HL-60/S4 treated with phorbol 12-myristate 13-acetate at 8.2 ng/mL for 4 days and 3 days (cell line): ENCODE results near the gene DGKH.
"Not testable (repeated sequence)": the region's sequence is repeated elsewhere in the genome, so short reads cannot be mapped to it uniquely, and the experiment has no call there.

Experiments used
- in situ Hi-C: fragments of 300-500 bp; cut with MboI; formaldehyde crosslinking; loops from 2 replicates; pipeline ENCODE4 v1.15.0; 2022; ENCODE audit warnings: low sequenced_read_pairs

DGKH gene

DNA sequence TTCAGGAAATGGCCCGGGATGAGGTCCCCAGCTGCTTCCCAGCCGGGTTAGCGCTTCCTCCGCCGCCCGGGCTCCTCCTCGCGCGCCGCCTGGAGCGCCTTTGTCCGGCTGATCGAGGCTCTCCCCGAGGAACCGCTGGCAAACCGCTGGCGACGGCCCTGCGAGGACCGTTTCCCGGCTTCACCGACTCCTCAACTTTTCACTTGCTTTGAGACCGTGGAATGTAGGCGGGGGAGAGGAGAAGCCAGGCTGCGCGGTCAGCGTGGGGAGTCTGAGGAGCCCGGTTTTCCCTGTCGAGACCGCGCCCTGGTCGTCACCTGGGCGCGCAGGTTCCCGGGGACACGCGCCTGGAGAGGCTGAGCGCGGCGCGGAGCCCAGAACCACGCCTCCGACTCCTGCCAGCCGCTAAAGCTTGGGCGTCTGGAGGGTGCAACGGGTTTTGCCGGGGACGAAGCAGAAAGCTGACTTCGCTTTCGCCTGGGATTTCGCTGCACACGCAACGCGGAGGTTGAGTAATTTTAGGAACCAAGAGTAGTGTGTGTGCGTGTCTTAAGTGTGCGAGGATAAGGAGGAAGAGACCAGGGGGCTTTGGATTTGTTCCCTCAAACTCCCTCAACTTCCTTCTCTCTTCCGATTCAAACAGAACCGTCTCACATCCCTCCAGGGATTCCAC, 7.3 kb upstream of the DGKH start:
- in situ Hi-C loops = no loop called here

DNA sequence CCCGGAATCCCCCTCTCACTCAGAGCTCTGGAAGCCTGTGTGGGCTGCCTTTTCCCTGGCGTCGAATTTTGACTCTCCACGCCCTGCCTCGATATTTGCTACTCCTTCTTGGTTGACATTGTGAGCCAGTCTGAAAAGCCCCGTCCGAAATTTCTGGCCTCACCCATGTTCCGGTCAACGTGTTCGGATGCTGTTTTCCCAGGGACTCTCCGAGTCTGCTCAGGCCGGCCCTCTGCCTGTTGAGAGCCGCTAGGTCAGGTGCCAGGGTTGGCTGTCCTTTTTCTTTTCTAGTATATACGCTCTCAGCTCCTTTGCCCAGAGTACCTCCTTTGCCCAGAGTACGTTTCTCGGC, 6.8 kb upstream of the DGKH start:
- in situ Hi-C loops = no loop called here

DNA sequence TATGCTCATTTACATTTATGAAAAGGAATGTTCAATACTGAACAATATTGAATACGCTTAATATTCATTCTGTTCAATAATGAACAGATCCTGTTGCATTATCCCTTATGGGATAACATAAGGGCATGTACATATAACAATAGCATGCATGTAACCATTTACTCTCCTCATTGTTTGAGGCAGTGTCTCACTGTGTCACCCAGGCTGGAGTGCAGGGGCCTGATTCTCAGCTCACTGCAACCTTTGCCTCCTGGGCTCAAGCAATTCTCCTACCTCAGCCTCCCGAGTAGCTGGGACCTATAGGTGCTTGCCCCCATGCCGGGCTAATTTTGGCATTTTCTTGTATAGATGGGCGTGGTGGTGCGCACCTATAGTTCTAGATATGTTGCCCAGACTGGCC, 4.8 kb upstream of the DGKH start:
- in situ Hi-C loops = no loop called here

DNA sequence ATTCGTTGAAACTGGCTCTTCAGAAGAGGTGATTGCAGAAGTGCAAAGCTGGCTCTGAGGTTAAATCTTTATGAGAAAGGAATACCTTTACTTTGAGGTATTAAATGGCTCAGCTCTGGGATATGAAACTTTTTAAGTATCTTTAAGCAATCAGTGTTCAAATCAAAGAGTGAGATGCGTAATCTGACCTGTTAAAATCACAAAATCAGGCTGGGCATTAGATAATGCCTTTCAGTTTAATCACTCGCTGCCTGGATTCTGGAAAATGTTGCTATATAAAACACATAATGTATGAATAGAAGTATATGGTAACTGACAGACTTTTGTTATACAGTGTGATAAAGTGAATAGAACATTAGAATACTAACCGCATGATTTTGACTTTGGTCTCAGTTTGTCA, 2.0 kb upstream of the DGKH start:
- in situ Hi-C loops = no loop called here

DNA sequence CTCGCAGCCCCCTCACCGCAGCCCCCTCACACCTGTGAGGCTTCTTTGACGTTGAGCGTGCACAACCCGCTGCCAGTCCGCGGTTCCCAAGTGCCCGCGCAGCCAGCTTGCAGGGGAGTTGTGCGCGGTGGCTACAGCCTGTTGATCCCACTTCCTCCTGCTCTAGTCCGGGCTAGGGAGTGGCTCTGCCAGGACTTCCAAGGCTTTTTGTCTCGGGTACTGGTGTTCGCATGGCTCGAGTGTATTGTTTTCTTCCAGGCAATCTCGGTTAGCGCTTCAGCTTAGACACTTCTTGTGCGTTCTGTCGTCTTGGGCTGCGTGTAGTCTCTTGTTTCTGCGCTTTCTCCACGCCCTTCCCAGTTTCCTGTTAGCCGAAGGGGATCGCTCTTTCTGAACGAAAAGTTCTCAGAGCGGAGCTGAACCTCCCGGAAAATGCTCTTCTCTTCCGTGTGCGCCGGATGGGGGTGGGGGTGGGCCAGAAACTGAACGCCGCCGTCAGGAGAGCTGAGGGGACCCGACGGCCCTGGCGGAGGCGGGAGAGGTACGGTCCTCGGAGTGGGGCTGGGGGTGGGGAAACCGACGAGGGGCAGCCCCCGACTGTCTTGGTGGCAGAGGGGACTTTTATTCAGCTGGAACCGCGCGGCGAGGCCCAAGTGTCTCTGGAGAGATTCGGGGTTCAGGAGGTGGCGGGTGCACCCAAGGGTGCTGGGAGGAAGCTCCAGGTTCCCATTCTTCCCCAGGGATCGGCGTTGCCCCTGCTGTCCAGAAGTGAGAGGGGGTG, 697 bp upstream of the DGKH start:
- in situ Hi-C loops = no loop called here

DNA sequence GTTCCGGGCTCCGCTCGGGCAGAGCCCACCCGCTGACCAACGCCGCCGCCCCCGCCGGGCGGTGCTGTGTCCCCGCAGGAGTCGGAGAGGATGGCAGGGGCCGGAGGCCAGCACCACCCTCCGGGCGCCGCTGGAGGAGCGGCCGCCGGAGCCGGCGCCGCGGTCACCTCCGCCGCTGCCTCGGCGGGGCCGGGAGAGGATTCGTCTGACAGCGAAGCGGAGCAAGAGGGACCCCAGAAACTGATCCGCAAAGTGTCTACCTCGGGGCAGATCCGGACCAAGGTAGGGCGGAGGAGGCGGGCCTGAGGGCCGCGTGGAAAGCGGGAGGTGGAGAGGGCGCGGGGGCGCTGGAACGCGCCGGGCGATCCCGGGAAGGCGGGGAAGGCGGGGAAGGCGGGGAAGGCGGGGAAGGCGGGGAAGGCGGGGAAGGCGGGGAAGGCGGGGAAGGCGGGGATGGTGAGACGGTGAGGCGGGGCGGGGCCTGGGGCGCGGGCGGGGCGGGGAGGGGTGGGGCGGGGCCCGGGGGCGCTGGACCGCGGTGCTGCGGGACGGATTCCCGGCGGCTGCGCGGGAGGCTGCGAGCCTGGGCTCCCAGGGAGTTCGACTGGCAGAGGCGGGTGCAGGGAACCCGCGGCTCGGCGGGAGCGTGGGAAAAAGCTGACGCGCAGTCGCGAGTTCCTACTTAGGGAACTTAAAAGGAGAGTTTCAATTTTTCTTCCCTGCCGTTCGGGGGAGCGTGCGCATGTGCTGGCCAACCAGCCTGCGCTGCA, 421 bp downstream of the DGKH start:
- in situ Hi-C loops = no loop called here

DNA sequence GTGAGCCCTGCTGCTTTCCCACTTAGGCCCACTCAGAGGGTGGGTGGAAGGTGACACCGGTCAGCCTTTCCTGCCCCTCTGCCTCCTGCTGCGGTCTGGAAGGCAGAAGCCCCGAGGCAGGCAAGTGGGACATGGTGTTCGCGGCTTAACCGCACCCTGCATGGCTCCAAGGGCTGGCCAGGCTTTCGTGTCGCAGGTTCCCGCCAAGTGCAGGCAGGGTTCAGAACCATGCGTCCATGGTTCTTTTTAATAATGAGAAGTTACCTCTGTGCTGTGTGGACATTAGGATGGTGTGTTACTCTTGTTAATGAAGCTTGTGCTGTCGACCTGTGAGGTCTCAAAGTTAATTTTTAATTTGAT, 986 bp downstream of the DGKH start:
- in situ Hi-C loops = no loop called here

DNA sequence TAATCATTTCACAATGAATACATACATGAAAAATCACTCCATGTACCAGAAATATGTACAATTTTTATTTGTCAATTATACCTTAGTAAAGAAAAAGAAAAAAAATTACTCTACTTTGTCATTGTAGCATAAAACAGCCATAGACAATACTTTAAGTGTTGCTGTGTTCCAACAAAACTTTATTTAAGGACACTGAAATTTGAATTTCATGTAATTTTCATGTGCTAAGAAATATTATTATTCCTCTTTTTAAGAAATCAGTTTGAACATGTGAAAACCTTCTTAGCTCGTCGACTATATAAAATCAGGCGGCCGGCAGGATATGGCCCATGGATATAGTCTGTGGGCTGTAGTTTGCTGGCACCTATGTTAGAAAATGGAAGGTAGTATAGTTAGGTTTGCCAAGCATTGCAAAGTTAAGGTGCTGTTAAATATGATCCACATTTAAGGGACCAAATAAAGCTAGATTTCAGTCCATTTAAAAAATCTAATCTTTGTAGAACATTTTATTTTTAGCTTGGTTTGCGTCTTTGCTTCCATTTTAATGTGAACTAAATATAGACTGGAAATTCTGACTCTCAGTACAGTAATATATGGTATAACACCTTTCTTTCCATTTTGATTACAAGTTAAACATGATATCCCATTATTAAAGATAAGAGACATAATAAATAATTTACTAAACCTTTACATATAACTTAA, 6.5 kb downstream of the DGKH start:
- in situ Hi-C loops = no loop called here

DNA sequence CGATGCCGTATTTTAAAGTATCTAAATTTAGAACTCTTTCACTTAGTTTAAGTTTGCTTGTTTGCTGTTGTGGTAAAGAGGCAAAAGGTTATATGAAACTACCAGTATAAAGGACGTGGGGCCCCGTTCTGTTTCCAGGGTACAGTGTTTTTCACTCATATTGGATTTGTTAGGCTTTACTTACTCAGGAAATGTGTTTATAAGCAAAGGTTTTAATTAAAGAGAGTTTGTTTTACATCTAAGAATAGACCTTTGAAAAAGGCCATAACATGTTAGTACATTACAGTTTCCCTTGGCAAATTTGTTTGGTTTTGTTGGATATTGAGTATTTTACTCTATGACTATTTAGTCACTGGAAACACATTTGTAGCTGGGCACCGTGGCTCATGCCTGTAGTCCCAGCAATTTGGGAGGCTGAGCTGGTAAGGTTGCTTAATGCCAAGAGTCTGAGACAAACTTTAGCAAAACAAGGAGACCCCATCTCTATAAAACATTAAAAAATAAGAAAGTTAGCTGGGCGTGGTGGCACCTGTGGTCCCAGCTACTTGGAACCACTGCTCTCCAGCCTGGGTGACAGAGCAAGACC, 7.1 kb downstream of the DGKH start:
- in situ Hi-C loops = no loop called here

DNA sequence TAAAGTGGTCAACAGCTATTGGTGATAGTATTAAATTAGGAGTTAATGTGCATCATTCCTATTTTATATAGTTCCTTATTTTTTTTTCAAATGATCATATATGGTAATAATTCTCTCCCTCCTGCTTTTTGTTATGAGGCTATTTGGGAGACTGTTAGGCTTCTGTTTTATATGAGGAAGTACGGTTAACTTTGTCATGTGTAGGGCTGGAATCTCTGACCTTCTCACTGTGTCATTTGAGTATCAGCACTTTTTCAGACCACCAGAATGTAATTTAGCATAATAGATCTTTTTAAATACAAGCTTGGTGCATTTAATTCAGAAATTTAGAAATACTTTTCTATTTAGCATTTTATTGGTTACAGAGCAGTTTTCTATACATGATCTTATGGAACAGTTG, 7.7 kb downstream of the DGKH start:
- in situ Hi-C loops = no loop called here

DNA sequence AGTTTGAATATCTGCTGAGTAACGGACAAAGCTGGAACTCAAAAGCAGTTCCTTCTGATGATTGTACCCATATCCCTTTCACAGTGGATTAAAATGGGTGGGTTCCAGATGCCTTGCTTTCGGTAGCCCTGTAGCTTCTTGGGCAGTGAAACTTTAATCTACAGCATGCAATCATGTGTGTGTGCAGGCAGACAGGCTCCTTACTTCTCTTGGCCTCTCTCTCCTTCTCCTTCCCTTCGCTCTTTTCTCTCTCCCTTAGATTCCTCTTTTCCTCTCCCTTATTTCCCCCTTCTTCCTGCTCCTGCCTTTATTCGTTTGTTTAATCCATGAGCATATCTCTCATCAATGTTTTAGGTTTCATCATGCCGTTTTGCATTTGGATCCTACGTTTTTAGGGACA, 8.1 kb downstream of the DGKH start:
- in situ Hi-C loops = no loop called here

DNA sequence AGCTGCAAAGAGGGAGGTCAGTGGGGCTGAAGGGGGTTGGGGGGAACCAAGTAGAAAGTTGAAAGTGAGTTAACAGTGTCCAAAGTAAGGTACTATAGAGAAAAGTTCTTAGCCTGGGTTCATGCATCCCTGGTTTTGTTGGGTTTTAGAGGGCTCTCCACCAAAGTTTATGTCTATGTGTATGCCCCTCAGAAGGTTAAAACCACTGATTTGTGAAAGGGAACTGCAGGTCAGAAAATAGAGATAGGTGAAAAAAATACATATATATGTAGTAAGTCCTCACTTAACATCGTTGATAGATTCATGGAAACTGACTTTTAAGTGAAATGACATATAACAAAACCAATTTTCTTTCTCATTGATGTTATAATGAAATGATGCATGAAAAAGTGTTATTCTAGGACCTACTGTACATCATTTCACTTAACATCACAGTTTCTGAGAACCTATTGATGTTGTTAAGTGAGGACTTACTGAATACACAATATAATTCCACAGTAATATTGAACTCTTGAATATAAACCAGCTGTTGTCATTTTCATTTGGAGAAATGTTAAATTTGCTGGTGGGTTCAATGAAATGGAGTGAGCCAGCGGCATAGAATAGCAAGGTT, 9.6 kb downstream of the DGKH start:
- in situ Hi-C loops = no loop called here

DNA sequence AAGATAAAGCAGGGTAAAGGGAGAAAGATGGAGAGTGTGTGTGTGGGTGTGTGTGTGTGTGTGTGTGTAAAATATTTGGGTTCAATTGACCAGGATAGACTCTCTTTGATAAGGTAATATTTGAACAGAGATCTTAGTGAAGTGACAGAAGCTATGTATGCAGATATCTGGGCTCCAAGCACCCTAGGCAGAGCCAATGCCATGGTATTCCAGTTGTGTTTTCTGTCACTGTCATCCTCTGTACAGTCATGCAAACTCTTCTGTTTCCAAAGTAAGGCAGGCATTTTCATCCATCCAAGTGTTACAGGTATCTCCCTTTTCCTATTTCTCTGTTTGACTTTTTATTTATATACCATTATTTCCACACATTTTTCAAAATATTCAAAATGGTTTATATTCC, 13.5 kb downstream of the DGKH start:
- in situ Hi-C loops = no loop called here

DNA sequence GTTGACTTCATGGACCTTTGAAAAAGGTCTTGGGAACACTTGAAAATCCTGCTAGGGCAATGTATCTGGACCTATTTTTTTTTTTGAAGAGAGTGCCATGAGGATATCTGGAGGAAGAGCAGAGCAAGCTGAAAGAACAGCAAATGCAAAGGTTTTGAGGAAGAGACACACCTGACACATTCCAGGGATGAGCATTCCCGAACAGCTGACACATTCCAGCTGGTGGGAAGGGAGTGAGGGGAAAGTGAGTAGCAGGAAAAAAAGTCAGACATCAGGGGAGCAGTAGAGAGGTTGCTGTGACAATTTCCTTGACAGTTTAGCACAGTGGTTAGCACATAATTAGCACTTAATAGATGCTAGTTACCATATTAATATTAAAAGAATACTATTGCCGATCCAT, 14.7 kb downstream of the DGKH start:
- in situ Hi-C loops = no loop called here

DNA sequence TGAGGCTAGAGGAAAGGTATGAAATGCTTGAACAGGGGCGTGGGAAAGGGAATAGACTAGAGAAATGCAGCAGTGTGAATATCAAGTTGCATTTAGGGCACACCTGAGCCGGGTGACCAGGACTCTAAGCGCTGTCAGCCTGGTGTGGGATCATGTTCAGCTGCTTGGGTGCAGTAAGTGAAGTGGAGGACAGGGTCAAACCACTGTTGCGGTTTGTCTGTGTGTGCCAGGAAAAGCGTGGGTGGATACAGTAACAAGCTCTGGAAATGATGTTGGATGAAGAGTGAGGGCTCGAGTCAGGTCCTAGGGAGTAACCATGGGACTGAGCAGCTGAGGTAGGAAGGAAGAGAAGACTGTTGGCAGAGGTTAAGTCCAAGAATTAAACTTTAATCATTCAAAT, 15.8 kb downstream of the DGKH start:
- in situ Hi-C loops = no loop called here

DNA sequence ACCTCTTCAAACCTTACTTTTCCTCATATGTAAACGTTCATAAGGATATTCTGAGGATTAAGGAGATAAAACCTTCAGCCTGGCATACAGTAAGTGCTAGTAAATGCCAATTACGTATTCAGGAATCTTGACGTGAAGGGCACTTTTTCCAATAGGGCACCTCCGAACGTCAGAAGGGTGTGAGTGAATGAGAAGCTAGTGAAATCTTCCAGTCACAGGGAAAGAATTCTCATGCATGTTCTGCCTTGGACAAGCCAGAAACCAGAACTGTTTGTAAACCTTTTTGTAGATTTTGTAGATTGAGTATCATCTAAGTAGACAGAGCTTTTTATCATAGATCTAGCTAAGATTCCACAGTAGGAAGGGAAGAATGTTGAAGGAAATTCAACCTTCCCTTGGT, 16.5 kb downstream of the DGKH start:
- in situ Hi-C loops = no loop called here

DNA sequence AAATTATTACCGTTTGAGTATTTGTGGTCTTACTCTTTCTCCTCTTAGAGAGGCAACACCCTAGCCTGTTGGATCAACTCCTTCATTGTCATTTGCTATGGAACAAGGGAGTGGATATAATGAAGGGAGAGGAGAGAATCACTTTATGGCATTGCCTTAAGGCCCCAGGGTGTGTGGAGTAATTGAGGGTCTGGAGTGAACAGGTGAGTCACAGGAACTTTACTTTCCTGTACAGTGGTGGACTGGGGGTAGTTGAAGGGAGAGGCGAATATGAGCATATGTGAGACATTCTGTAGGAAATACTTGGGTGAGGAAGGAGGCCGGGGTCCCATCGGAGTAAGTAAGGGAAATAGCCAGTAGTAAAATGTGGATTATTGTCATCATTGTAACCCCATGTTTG, 17.0 kb downstream of the DGKH start:
- in situ Hi-C loops = no loop called here

DNA sequence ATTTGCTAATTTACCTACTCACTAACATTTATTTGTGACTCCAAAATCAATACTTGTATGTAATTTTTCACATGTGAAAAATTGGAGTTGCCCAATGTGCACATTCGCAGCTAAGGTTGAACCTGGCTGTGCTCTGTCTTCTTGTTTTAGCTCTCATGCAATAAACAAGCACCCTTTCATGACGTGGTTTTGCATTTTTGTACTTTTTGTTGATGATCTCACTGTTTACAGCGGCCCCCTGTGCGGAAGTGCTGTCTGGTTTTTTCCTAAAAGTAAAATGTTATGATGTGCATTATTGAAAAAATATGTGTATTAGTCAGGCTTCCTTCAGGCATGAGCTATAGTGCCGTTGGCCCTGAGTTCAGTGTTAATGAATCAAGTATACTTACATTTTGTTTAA, 18.1 kb downstream of the DGKH start:
- in situ Hi-C loops = no loop called here

DNA sequence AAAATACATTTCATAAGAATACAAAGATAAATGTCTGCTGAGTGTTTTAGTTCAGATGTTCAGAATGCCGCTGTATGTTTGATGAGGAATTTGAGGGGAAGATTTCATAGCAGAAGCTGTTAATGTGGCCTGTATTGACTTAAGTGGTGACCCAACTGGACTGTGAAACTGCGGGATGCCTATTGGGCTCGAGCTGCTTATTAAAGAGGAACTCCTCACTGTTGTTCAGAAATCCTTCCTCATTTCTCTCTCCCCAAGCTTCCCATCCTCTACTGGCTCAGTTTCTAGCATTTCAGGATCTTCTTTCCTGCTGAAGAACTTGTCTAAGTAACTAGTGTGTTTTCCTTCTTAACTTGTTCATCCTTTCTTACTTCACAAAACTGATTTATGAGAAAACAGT, 20.4 kb downstream of the DGKH start:
- in situ Hi-C loops = no loop called here

DNA sequence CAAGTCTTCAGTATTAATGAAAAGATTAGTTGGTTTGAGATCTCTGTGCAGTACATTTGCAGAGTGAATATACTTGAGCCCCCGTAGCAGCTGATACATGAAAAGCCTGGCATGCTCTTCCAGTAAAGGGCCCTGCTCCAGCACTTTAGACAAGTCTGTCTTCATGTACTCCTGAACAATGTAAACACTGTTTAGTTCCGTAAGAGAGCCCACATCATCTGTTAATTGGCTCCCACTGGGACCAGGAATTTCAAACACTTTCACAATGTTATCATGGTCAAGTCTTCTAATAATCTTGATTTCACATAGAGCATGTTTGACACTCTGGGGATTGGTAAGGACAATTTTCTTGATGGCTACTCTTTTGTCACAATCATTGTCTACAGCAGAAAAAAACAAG, 22.2 kb downstream of the DGKH start:
- in situ Hi-C loops = not testable (repeated sequence)

DNA sequence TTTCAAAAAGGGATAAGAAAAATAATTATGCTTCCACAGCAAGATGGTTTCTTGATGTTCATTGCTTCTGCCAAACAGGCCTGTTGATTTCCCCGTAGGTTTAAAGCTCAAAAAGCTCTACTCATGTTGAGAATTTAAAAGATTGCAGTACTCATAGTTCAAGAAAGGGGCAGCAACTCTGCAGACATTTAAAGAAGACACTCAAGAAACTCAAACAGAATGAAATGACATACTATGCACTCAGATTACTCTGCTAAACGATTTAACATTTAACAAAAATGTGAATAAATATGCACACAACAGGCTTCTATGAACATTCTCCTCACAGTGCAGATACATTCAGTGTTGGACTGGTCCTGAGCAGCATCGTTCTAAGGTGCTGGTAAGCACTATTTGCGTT, 22.7 kb downstream of the DGKH start:
- in situ Hi-C loops = not testable (repeated sequence)
